Activated naive CD8-positive, alpha-beta T cell (primary cell): Measurements from ENCODE around the gene FAM3C.
"Not testable (repeated sequence)": the region's sequence is repeated elsewhere in the genome, so short reads cannot be mapped to it uniquely, and the experiment has no call there.

ENCODE experiments used
- H3K27ac Mint-ChIP-seq: one replicate; pipeline ENCODE4 v1.8.0; 2021; ENCODE audit warnings: mixed read lengths
- H3K27me3 Mint-ChIP-seq: one replicate; pipeline ENCODE4 v1.8.0; 2021; ENCODE audit warnings: mixed read lengths
- H3K36me3 Mint-ChIP-seq: one replicate; pipeline ENCODE4 v1.8.0; 2021; ENCODE audit warnings: mixed read lengths
- H3K4me1 Mint-ChIP-seq: one replicate; pipeline ENCODE4 v1.8.0; 2021; ENCODE audit warnings: low read depth, mixed read lengths
- H3K4me3 Mint-ChIP-seq: one replicate; pipeline ENCODE4 v1.8.0; 2021; ENCODE audit warnings: mild to moderate bottlenecking, mixed read lengths
- H3K9me3 Mint-ChIP-seq: one replicate; pipeline ENCODE4 v1.8.0; 2021; ENCODE audit warnings: low read depth, mixed read lengths

The FAM3C gene

DNA sequence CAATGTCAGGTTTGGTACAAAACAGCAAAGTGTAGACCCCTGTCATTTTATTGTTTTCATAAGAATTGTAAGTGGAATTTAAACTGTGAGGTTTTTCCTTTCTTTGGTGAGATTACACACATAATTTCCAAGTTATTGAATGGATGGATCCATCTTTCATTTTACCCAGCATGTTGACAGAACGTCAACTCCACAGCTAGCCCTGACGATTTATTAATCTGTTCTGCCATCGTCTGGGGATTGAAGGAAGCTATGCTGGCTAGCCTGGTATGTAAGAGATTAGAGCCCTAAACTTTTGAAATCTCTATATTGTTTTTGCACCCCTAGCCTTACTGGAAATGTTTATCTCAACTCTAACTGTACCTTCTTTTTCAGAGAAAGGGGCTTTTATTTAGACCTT, 58.7 kb downstream of the FAM3C start:
- H3K27ac Mint-ChIP-seq, result no peak overlapping the region
- H3K4me1 Mint-ChIP-seq, result no peaks in the 10 kb centered on the region
- peaks cover 2% of the 10 kb centered on the region for H3K27me3 Mint-ChIP-seq
- no peak overlapping the region for H3K4me3 Mint-ChIP-seq
- peaks cover 10% of the 10 kb centered on the region for H3K36me3 Mint-ChIP-seq
- no peaks in the 10 kb centered on the region for H3K9me3 Mint-ChIP-seq

DNA sequence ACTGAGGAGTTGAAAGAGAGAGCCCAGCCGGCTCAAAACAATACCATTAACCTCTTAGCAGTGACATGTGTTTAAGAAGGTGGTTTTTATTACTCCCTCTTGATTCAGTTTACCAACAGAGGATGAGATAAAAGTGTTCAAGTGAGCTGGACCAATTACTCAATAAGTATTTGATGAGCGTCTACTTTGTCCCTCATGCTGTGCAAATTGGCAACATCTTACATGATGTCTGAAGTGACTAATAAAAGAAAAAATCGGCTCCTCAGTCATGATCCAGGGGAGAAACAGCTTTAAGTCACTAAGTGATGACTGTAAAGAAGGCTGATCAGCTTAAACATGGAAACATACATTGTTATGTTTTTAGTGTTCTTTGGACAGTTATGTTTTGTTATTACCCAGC, 59.5 kb downstream of the FAM3C start:
- Mint-ChIP-seq H3K27ac (no peak overlapping the region), H3K9me3 (no peaks in the 10 kb centered on the region), H3K4me3 (no peak overlapping the region), H3K4me1 (no peaks in the 10 kb centered on the region), H3K36me3 (peaks cover 7% of the 10 kb centered on the region), H3K27me3 (peaks cover 4% of the 10 kb centered on the region)

DNA sequence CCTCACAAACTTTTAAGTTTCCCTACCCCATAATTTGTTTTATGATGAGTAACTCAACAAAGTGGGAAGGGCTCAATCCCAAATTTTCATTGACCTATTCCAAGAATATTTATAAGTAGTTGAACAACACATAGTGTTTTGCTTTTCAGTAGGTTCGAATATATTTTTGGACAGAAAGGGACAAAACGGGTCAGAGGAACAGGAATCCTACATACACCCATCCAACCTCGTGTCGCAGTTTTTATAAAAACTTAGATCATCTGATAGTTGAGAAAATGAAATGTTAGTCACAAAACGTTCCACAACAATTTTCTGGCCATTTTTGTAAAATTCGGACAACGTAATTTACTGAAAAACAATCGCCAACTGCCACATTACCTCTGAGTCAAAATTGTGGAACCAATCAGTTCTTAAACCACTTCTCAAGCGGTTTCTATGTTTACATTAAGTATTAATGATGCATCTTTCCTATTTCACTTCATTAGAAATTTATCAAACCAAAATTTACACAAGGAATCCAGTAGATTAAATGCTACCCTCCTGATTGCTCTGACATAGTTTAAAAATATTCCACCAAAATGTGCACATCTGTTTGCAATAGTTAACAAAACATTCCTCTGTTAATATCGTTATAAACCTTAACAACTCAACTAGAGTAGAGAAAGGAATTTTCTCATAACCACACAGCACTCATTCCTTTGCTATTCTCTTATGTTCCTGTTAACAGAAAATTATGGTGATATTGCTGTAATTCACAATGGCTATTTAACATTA, 61.0 kb downstream of the FAM3C start:
- Mint-ChIP-seq H3K9me3 (no peaks in the 10 kb centered on the region), H3K27ac (no peak overlapping the region), H3K4me1 (peaks cover 5% of the 10 kb centered on the region), H3K27me3 (peaks cover 14% of the 10 kb centered on the region), H3K36me3 (peaks cover 7% of the 10 kb centered on the region), H3K4me3 (no peak overlapping the region)

DNA sequence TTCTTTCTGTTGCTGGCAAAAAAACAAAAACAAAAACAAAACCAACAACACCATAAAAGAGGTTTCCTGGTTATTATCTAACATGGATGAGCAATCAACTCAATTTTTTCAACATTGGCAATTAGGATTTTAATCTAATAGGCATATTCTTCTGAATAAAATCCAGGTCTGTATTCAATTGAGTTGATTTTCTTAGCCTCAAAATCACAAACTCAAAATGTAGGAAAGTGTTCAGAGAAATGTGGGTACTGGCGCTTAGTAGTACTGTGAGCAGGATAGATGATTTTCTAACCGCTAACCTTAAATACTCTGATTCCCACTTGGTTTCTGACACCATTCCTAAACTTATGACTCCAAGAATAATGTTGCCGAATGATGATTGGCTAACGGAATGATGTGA, 61.7 kb downstream of the FAM3C start:
- no peaks in the 10 kb centered on the region for H3K9me3 Mint-ChIP-seq
- no peak overlapping the region for H3K27ac Mint-ChIP-seq
- peaks cover 7% of the 10 kb centered on the region for H3K36me3 Mint-ChIP-seq
- peaks cover 15% of the 10 kb centered on the region for H3K27me3 Mint-ChIP-seq
- peaks cover 11% of the 10 kb centered on the region for H3K4me1 Mint-ChIP-seq
- H3K4me3 Mint-ChIP-seq, result no peak overlapping the region

DNA sequence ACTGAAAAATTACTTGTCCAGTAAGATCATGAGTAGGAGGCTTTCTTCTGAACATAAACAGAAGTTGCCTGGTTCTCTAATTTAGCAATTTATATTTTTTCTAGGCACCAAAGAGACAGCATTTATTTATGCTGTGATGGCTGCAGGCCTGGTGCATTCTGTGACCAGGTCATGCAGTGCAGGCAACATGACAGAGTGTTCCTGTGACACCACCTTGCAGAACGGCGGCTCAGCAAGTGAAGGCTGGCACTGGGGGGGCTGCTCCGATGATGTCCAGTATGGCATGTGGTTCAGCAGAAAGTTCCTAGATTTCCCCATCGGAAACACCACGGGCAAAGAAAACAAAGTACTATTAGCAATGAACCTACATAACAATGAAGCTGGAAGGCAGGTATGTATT, 64.5 kb downstream of the FAM3C start:
- Mint-ChIP-seq H3K36me3 (no peaks in the 10 kb centered on the region), H3K4me1 (peaks cover 23% of the 10 kb centered on the region), H3K9me3 (no peaks in the 10 kb centered on the region), H3K4me3 (no peak overlapping the region), H3K27ac (no peak overlapping the region), H3K27me3 (peaks cover 39% of the 10 kb centered on the region)

DNA sequence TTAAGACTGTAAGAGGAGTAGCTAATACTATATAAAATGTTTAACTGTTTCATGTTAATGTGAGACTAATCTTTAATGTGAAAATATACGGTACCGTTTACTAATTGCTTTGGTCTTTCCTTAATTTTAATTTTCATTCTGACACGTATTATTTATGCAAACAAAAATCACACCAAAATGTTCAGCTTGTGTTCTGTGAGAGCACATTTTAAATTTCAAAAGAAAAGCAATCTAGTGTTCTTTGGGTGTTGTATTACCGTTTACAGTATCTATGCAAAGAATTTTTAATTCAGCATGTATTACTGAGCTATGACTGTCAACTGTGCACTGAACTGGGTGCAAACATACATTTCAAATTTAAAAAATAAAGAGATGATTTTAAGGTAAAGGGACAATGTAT, 65.1 kb downstream of the FAM3C start:
- Mint-ChIP-seq H3K9me3 (no peaks in the 10 kb centered on the region), H3K4me1 (peaks cover 23% of the 10 kb centered on the region), H3K27ac (no peak overlapping the region), H3K27me3 (peaks cover 41% of the 10 kb centered on the region), H3K4me3 (no peak overlapping the region), H3K36me3 (no peaks in the 10 kb centered on the region)

DNA sequence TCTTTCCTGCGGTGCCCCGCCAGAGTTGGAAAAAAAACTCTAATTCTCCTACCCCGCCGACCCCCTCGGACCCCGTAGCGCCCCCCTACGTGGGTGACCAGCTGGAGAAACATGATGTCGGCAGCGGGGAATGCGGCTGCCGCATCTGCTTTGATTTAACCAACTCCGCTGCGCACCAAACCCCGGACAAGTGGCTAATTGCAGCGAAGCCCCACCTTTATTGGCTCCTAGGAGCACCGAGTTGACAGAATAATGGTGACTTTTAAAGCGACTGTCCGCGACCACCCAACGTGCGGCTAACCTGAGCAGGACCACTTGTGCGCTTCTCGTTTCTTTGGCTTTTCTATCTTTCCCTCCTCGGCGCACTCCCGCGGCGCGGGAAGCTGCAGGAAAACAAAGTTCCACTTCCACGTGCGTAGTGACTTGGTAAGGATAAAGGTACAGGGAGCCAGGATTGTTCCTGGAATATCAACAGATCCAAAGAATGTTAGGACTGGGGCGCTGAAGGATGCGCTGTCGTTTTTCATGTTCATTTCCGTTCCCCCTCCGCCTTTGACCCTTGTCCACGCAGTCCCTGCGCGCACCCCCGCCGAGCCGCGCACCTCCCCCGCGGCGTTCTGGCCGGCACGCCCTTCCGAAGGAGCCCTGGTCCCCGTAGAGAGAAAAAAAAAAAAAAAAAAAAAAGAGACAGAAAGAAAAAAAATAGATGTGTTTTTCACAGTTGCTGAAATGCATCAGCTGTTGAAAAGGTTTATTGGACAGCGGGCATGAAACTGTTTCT, 65.9 kb downstream of the FAM3C start:
- Mint-ChIP-seq H3K4me3 (peak overlapping the region; percentile 61), H3K36me3 (no peaks in the 10 kb centered on the region), H3K4me1 (peaks cover 23% of the 10 kb centered on the region), H3K27ac (no peak overlapping the region), H3K9me3 (no peaks in the 10 kb centered on the region), H3K27me3 (peaks cover 43% of the 10 kb centered on the region)

DNA sequence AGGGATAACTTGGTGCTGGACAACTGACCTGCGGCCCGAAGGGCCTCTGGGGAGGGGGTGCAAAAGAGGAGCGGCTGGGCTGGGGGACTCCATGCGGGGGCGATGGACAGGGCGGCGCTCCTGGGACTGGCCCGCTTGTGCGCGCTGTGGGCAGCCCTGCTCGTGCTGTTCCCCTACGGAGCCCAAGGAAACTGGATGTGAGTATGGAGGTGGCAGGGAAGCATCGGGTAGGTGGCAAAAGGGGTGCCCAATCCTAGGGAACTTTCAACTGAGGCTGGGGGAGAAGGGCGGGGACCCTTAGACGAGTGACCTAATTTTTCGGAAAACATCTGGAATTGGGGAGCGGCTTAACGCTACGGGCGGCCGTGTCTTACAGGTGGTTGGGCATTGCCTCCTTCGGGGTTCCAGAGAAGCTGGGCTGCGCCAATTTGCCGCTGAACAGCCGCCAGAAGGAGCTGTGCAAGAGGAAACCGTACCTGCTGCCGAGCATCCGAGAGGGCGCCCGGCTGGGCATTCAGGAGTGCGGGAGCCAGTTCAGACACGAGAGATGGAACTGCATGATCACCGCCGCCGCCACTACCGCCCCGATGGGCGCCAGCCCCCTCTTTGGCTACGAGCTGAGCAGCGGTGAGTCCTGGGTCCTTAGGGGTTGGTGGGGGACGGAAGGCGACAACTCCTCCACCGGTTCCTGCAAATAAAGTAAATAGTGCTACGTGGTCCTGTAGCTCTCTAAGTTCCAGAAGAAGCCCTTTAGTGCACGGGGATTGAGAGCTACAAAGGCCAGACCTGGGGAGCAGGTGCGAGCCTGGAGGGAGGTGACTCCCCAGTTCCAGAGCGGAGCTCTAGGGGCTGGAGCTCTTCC, 66.7 kb downstream of the FAM3C start:
- Mint-ChIP-seq H3K4me3 (peak overlapping the region; percentile 61), H3K27me3 (peaks cover 48% of the 10 kb centered on the region), H3K27ac (no peak overlapping the region)

DNA sequence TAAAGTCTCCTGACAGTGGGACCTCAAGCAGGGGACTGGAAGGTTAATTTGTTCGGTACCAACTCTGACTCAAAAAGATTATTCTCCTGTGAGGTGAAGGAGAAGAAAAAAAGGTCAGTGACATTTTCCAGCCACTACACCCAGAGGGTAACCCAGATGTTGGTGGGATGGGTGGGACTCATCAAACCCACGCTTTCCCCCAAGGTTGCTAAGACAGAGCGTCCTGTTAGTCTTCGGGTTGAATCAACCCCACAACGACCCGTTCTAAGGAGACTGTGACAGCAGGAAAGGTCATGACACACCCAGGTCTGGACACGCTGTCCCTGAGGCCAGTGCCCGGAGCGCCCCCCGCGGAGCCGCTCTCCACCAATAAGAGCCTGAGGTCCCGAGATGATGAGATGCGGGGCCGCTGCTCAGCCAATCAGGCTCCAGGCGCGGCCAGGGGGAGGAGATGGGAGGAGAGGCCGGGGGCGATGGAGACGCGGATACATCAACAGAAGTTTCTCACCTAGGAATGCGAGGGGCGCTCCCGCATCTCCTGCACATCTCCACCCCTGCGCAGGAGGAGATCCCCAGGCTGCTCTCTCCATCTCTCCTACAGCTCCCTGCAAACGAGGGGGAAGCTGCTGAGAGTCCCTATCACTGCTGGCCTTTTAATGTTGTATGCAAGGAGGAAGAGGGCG, 67.5 kb downstream of the FAM3C start, which contains the start of gene WNT16:
WNT16 (plus strand) TSS at position 493 of the 683 bp plus-strand sequence. CDS start 293 bp downstream, outside the sequence.
- Mint-ChIP-seq H3K36me3 (no peaks in the 10 kb centered on the region), H3K4me1 (peaks cover 23% of the 10 kb centered on the region), H3K9me3 (no peaks in the 10 kb centered on the region), H3K27ac (no peak within 1 kb of the TSS), H3K27me3 (peaks cover 47% of the 10 kb centered on the region), H3K4me3 (peak within 1 kb of the TSS; percentile 61)

More for the DNA sequence above, 66.7 kb downstream of the FAM3C start:
- H3K9me3 Mint-ChIP-seq, result no peaks in the 10 kb centered on the region
- peaks cover 23% of the 10 kb centered on the region for H3K4me1 Mint-ChIP-seq
- H3K36me3 Mint-ChIP-seq, result no peaks in the 10 kb centered on the region

DNA sequence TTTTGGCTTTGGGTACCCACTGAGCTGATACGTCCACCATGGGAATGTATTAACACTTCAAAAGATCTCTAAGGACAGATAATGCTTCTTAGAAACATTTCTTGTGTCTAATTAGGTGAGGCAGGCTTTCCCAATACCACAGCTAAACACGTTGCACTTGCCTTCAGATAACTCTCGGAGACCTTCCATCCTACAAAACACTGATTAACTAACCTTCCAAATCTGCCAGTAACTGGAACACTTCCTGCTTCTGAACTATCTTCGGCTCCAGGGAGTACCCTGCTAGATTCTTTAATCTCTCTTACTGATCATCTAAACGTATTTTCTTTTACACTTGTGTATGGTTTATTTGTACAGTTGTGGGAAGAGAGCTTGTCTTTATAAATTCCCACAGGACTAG, 68.4 kb downstream of the FAM3C start:
- H3K4me1 Mint-ChIP-seq, result peaks cover 23% of the 10 kb centered on the region
- H3K27ac Mint-ChIP-seq, result no peak overlapping the region
- H3K27me3 Mint-ChIP-seq, result peaks cover 49% of the 10 kb centered on the region

DNA sequence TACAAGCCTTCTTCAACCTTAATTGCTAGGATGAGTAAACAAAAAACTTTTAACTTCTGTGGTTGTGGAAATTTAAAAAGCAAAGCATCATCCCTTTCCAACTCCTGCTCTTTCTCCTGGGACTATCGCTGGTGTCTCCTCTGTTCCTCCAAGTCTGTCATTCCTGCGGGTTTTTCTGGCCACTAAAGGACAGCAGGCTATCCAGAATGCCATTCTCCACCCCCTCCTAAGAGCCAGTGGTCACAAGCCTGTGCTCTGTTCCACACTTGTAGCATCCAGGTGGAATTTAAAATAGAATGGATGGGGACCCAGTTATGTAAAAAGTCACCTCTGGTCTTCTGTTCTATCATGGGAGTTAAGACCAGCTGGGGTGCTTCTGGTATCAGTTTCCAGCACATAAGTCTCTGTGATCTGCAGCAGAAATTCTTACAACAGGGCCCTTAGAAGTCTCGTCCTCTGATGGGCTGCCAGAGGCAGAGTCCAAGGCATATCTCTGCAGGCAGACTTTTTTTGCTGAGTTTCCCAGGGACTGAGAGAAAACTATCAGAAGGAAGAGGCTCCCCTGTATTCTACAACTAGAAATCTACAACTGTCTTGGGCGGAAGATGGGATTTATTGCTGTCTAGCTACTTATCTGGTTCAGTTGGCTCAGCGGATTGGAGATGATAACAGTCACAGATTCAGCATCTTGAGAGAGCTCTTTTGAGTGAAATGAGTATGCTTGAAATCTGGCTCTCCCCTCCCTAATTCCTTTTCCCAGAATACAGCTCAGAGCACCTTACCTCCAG, 72.4 kb downstream of the FAM3C start:
- Mint-ChIP-seq H3K9me3 (no peaks in the 10 kb centered on the region), H3K27ac (no peak overlapping the region), H3K27me3 (peaks cover 32% of the 10 kb centered on the region), H3K4me1 (peaks cover 6% of the 10 kb centered on the region), H3K4me3 (no peak overlapping the region), H3K36me3 (no peaks in the 10 kb centered on the region)

More for the DNA sequence above, 68.4 kb downstream of the FAM3C start:
- H3K36me3 Mint-ChIP-seq, result no peaks in the 10 kb centered on the region
- H3K9me3 Mint-ChIP-seq, result no peaks in the 10 kb centered on the region
- H3K4me3 Mint-ChIP-seq, result no peak overlapping the region

DNA sequence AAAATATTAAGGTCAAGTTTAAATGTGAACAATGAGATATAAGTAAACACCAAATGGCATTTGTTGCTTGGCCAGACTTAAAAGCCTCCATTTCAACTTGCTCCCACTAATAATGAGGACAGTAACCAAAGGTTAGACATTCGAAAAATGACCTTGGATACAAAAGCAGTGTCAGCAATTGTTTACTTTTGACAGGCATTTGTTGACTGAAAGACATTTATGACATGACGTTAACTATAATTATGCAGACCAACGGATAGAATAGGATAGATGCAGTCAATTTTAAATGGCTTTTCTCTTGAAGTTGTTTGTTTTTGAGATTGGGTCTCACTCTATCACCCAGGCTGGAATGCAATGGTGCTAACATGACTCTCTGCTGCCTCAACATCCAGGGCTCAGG, 73.6 kb downstream of the FAM3C start:
- H3K4me3 Mint-ChIP-seq, result no peak overlapping the region
- no peaks in the 10 kb centered on the region for H3K9me3 Mint-ChIP-seq
- H3K36me3 Mint-ChIP-seq, result no peaks in the 10 kb centered on the region
- H3K27ac Mint-ChIP-seq, result no peak overlapping the region
- H3K4me1 Mint-ChIP-seq, result no peaks in the 10 kb centered on the region
- H3K27me3 Mint-ChIP-seq, result peaks cover 19% of the 10 kb centered on the region

DNA sequence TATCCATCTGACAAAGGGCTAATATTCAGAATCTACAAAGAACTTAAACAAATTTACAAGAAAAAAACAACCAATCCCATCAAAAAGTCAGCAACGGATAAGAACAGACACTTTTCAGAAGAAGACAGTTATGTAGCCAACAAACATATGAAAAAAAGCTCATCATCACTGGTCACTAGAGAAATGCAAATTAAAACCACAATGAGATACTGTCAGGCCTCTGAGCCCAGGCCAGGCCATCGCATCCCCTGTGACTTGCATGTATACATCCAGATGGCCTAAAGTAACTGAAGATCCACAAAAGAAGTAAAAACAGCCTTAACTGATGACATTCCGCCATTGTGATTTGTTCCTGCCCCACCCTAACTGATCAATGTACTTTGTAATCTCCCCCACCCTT, 80.9 kb downstream of the FAM3C start:
- not testable (repeated sequence) for H3K27ac Mint-ChIP-seq, H3K27me3 Mint-ChIP-seq, H3K4me3 Mint-ChIP-seq, H3K36me3 Mint-ChIP-seq, H3K9me3 Mint-ChIP-seq, H3K4me1 Mint-ChIP-seq
